ENCODE results near the gene GABRD.

The GABRD gene

GRCh38 chr1:2019172-2019543 lies at the start of gene GABRD:
Gene GABRD (plus strand): TSS chr1:2019345. CDS start chr1:2019424, 79 bp downstream.
- H3K9me3 ChIP-seq (ENCODE audit: control insufficient read depth in 2 of 2, low read length in 2 of 2) = no peaks in the 10 kb centered on the region
- no peaks in the 10 kb centered on the region for H3K36me3 ChIP-seq (ENCODE audit: control insufficient read depth in 2 of 2, insufficient read depth in 2 of 2, low read length in 2 of 2)
- H3K27ac ChIP-seq (ENCODE audit: low read depth in 2 of 2, low read length in 2 of 2) = no peak within 1 kb of the TSS
- H3K9ac ChIP-seq (ENCODE audit: low read depth in 1 of 2, low read length in 2 of 2) = no peak within 1 kb of the TSS
- peaks cover 0 to 3% of the 10 kb centered on the region in 2 donors for H3K4me1 ChIP-seq (ENCODE audit: control insufficient read depth in 2 of 2, insufficient read depth in 2 of 2, low read length in 2 of 2)
- H3K27me3 ChIP-seq (ENCODE audit: control insufficient read depth in 2 of 2, insufficient read depth in 2 of 2, low read length in 2 of 2) = peaks cover 31 to 40% of the 10 kb centered on the region in 2 donors
- no peak within 1 kb of the TSS for H3K4me3 ChIP-seq (ENCODE audit: low read length in 2 of 2)

GRCh38 chr1:1969505-1969900 lies 49.6 kb upstream of the GABRD start:
- Histone ChIP-seq H3K27ac (ENCODE audit: low read depth in 2 of 2, low read length in 2 of 2) (no peak overlapping the region), H3K27me3 (ENCODE audit: control insufficient read depth in 2 of 2, insufficient read depth in 2 of 2, low read length in 2 of 2) (peaks cover 0 to 9% of the 10 kb centered on the region in 2 donors), H3K4me3 (ENCODE audit: low read length in 2 of 2) (no peak overlapping the region), H3K9ac (ENCODE audit: low read depth in 1 of 2, low read length in 2 of 2) (no peak overlapping the region), H3K36me3 (ENCODE audit: control insufficient read depth in 2 of 2, insufficient read depth in 2 of 2, low read length in 2 of 2) (no peaks in the 10 kb centered on the region), H3K4me1 (ENCODE audit: control insufficient read depth in 2 of 2, insufficient read depth in 2 of 2, low read length in 2 of 2) (no peaks in the 10 kb centered on the region), H3K9me3 (ENCODE audit: control insufficient read depth in 2 of 2, low read length in 2 of 2) (no peaks in the 10 kb centered on the region)

DNA sequence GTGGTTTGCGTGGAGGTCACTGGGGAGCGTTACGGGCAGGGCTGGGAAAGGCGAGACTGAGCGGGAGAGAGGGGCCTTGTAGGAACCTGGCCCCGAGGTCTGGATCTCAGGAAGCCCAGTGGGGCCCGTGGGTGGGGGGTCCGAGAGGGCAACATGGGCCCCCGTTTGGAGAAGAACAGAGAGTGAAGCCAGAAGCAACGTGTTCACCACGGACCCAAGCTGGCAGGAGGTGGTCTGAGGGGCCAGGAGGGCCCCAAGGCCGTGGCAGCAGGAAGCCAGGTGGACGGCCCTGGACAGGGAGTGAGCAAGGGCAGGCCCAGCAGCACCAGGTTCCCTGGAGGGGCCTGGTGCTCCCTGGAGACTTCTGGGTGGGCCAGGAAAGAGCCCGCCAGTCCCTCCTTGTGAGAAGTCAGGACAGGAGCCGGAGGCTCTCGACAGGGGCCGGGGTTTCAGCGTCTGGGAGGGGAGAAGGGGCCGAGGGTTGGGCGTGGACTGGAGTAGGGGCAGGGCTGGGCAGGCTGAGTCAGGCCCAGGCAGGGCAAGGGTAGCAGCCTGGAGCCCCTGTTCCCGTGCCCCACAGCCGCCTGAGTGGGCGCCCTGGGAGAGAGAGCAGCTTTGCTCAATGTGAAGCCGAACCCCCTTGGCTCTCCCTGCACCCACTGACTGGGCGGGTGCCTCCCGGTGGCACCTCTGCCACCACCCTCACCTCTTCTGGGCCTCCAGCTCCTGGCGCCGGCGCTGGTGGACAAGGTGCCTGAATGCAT lies 49.0 kb upstream of the GABRD start:
- H3K36me3 ChIP-seq (ENCODE audit: control insufficient read depth in 2 of 2, insufficient read depth in 2 of 2, low read length in 2 of 2) = no peaks in the 10 kb centered on the region
- H3K27me3 ChIP-seq (ENCODE audit: control insufficient read depth in 2 of 2, insufficient read depth in 2 of 2, low read length in 2 of 2) = peaks cover 0 to 9% of the 10 kb centered on the region in 2 donors
- no peak overlapping the region for H3K4me3 ChIP-seq (ENCODE audit: low read length in 2 of 2)
- no peaks in the 10 kb centered on the region for H3K4me1 ChIP-seq (ENCODE audit: control insufficient read depth in 2 of 2, insufficient read depth in 2 of 2, low read length in 2 of 2)
- no peak overlapping the region for H3K9ac ChIP-seq (ENCODE audit: low read depth in 1 of 2, low read length in 2 of 2)
- no peak overlapping the region for H3K27ac ChIP-seq (ENCODE audit: low read depth in 2 of 2, low read length in 2 of 2)
- H3K9me3 ChIP-seq (ENCODE audit: control insufficient read depth in 2 of 2, low read length in 2 of 2) = no peaks in the 10 kb centered on the region

DNA sequence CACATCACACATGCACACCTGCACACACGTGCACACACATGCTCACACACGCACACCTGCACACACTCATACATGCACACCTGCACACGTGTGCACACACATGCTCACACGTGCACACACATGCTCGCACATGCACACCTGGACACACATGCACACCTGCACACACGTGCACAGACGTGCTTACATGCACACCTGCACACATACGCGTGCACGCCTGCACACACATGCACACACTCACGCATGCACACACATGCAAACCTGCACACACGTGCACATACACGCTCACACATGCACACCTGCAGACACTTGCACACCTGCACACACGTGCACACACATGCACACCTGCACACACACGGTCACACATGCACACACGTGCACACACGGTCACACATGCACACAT lies 48.1 kb upstream of the GABRD start:
- Histone ChIP-seq H3K27me3 (ENCODE audit: control insufficient read depth in 2 of 2, insufficient read depth in 2 of 2, low read length in 2 of 2) (peaks cover 0 to 5% of the 10 kb centered on the region in 2 donors), H3K9ac (ENCODE audit: low read depth in 1 of 2, low read length in 2 of 2) (no peak overlapping the region), H3K4me3 (ENCODE audit: low read length in 2 of 2) (no peak overlapping the region)

DNA sequence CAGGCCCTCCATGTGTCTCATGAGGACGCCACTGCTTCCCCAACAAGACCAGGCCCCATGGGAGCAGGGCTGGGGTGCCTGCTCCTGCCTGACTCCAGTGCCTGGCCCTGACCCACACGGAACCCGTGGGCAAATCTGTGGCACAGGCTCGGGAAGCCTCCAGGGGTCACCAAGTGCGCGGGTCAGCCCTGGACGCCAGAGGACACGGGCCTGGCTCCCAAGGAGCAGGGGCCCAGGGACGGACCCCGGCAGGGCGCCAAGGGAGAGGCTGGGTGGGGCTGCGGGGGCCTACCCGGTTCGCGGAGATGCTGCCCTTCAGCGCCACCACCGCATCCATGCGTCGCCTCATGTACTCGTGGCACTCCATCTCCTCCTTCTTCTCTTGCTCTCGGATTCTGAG lies 47.5 kb upstream of the GABRD start:
- Histone ChIP-seq H3K9ac (ENCODE audit: low read depth in 1 of 2, low read length in 2 of 2) (no peak overlapping the region), H3K9me3 (ENCODE audit: control insufficient read depth in 2 of 2, low read length in 2 of 2) (no peaks in the 10 kb centered on the region), H3K27ac (ENCODE audit: low read depth in 2 of 2, low read length in 2 of 2) (no peak overlapping the region), H3K27me3 (ENCODE audit: control insufficient read depth in 2 of 2, insufficient read depth in 2 of 2, low read length in 2 of 2) (peaks cover 0 to 5% of the 10 kb centered on the region in 2 donors), H3K36me3 (ENCODE audit: control insufficient read depth in 2 of 2, insufficient read depth in 2 of 2, low read length in 2 of 2) (no peaks in the 10 kb centered on the region), H3K4me1 (ENCODE audit: control insufficient read depth in 2 of 2, insufficient read depth in 2 of 2, low read length in 2 of 2) (no peaks in the 10 kb centered on the region), H3K4me3 (ENCODE audit: low read length in 2 of 2) (no peak overlapping the region)

More for the DNA sequence above, 48.1 kb upstream of the GABRD start:
- H3K36me3 ChIP-seq (ENCODE audit: control insufficient read depth in 2 of 2, insufficient read depth in 2 of 2, low read length in 2 of 2) = no peaks in the 10 kb centered on the region
- no peaks in the 10 kb centered on the region for H3K9me3 ChIP-seq (ENCODE audit: control insufficient read depth in 2 of 2, low read length in 2 of 2)
- no peak overlapping the region for H3K27ac ChIP-seq (ENCODE audit: low read depth in 2 of 2, low read length in 2 of 2)
- H3K4me1 ChIP-seq (ENCODE audit: control insufficient read depth in 2 of 2, insufficient read depth in 2 of 2, low read length in 2 of 2) = no peaks in the 10 kb centered on the region

DNA sequence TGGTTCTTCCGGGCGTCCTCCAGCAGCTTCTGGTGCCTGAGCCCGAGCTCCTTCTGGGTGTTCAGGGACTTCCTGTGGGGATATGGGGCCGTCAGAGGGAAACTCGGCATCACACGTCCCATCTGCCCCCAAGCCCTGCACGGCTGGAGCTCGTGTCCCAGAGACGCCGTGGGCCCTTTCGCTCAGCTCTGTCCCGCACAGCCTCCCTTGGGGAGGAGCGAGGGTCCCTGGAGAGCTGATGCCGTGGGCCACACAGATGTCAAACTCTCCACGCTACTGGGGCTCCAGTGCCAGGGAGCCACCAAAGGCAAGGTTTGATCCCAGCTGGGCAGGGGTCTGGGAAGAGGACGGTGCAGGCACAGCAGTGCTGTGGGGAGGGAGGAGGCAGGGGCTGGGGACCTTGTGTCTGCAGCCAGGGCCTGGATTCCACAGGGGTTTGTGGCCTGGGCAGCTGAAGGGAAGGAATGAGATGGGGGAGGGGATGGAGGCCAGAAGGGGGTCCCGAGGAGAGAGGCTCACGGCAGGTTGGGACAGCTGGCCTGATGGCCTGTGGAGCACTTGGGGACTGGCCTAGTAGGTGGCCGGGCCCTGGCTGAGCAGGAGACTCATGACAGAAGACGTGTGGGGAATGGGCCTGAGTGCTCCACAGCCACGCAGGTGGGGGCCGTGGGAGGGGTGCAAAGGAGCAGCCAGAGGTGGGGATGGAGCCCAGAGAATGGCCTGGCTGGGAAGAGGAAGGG lies 46.0 kb upstream of the GABRD start:
- no peaks in the 10 kb centered on the region for H3K9me3 ChIP-seq (ENCODE audit: control insufficient read depth in 2 of 2, low read length in 2 of 2)
- no peak overlapping the region for H3K4me3 ChIP-seq (ENCODE audit: low read length in 2 of 2)
- no peaks in the 10 kb centered on the region for H3K36me3 ChIP-seq (ENCODE audit: control insufficient read depth in 2 of 2, insufficient read depth in 2 of 2, low read length in 2 of 2)
- H3K27me3 ChIP-seq (ENCODE audit: control insufficient read depth in 2 of 2, insufficient read depth in 2 of 2, low read length in 2 of 2) = peaks cover 0 to under 1% of the 10 kb centered on the region in 2 donors
- no peaks in the 10 kb centered on the region for H3K4me1 ChIP-seq (ENCODE audit: control insufficient read depth in 2 of 2, insufficient read depth in 2 of 2, low read length in 2 of 2)
- H3K27ac ChIP-seq (ENCODE audit: low read depth in 2 of 2, low read length in 2 of 2) = no peak overlapping the region
- H3K9ac ChIP-seq (ENCODE audit: low read depth in 1 of 2, low read length in 2 of 2) = no peak overlapping the region

DNA sequence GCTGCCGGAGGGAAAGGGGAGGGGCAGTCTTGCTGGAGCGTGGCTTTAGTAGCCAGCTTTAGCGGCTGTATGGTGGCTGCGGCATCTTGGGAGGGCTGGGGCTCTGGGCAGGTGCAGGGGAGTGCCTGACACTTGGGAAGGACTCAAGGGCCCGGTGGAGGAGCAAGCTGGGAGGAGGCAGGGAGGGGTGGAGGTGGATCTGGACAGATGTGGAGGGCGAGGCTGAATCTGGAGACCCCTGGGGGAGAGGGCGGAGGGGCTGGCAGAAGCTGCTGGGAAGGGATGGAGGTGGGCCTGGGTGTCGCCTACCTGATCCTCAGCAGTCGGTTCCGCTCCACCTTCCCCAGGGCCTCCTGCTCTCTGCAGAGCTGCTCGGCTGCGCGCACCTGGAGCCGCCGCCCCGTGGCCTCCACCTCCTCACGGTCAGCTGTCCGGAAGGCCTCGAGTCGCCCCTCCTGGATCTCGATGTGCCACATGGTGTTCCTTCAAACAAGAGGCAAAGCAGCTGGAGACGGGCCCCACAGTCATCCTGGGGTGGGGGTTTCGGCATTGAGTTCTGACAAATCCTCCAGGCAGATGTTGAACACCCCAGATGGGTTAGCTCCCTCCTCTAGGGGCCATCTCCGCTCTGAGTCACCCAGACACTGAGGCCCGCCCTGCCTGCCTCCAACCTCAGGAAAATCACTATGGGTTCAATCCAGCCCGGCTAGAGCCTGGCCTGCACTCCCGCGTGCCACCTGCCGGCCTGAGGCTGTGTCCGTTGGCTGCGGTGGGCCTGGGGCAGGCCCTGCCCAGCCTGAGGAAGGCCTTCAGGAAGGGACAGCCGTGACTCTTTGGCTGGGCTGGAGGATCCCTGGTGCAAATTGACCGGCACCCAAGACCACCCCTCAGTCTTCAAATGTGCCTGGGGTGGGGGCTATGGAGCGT lies 45.2 kb upstream of the GABRD start:
- Histone ChIP-seq H3K9me3 (ENCODE audit: control insufficient read depth in 2 of 2, low read length in 2 of 2) (no peaks in the 10 kb centered on the region), H3K27ac (ENCODE audit: low read depth in 2 of 2, low read length in 2 of 2) (no peak overlapping the region), H3K4me1 (ENCODE audit: control insufficient read depth in 2 of 2, insufficient read depth in 2 of 2, low read length in 2 of 2) (no peaks in the 10 kb centered on the region), H3K36me3 (ENCODE audit: control insufficient read depth in 2 of 2, insufficient read depth in 2 of 2, low read length in 2 of 2) (no peaks in the 10 kb centered on the region), H3K9ac (ENCODE audit: low read depth in 1 of 2, low read length in 2 of 2) (no peak overlapping the region), H3K27me3 (ENCODE audit: control insufficient read depth in 2 of 2, insufficient read depth in 2 of 2, low read length in 2 of 2) (no peaks in the 10 kb centered on the region), H3K4me3 (ENCODE audit: low read length in 2 of 2) (no peak overlapping the region)

GRCh38 chr1:1974834-1975233 lies 44.3 kb upstream of the GABRD start:
- Histone ChIP-seq H3K36me3 (ENCODE audit: control insufficient read depth in 2 of 2, insufficient read depth in 2 of 2, low read length in 2 of 2) (no peaks in the 10 kb centered on the region), H3K27ac (ENCODE audit: low read depth in 2 of 2, low read length in 2 of 2) (no peak overlapping the region), H3K9me3 (ENCODE audit: control insufficient read depth in 2 of 2, low read length in 2 of 2) (no peaks in the 10 kb centered on the region), H3K4me1 (ENCODE audit: control insufficient read depth in 2 of 2, insufficient read depth in 2 of 2, low read length in 2 of 2) (no peaks in the 10 kb centered on the region), H3K27me3 (ENCODE audit: control insufficient read depth in 2 of 2, insufficient read depth in 2 of 2, low read length in 2 of 2) (no peaks in the 10 kb centered on the region), H3K9ac (ENCODE audit: low read depth in 1 of 2, low read length in 2 of 2) (no peak overlapping the region), H3K4me3 (ENCODE audit: low read length in 2 of 2) (no peak overlapping the region)

GRCh38 chr1:1975535-1975934 lies 43.6 kb upstream of the GABRD start:
- no peak overlapping the region for H3K9ac ChIP-seq (ENCODE audit: low read depth in 1 of 2, low read length in 2 of 2)
- H3K9me3 ChIP-seq (ENCODE audit: control insufficient read depth in 2 of 2, low read length in 2 of 2) = no peaks in the 10 kb centered on the region
- no peaks in the 10 kb centered on the region for H3K4me1 ChIP-seq (ENCODE audit: control insufficient read depth in 2 of 2, insufficient read depth in 2 of 2, low read length in 2 of 2)
- no peak overlapping the region for H3K27ac ChIP-seq (ENCODE audit: low read depth in 2 of 2, low read length in 2 of 2)
- H3K36me3 ChIP-seq (ENCODE audit: control insufficient read depth in 2 of 2, insufficient read depth in 2 of 2, low read length in 2 of 2) = no peaks in the 10 kb centered on the region
- no peak overlapping the region for H3K4me3 ChIP-seq (ENCODE audit: low read length in 2 of 2)
- no peaks in the 10 kb centered on the region for H3K27me3 ChIP-seq (ENCODE audit: control insufficient read depth in 2 of 2, insufficient read depth in 2 of 2, low read length in 2 of 2)

DNA sequence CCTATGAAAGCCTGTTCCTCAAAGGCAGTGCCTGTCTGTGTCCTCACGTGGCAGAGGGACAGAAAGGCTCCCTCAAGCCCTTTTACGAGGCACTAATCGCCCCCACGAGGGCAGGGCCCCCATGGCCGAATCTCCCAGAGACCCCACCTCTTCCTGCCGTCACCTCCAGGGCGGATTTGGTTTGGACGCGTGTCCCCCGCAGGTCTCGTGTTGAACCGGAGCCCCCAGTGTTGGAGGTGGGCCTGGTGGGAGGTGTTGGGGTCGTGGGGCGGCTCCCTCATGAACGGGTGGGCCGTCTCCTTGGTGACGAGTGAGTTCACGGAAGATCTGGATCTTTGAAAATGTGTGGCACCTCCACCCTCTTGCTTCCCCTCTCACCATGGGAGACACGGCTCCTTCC lies 43.1 kb upstream of the GABRD start:
- no peak overlapping the region for H3K4me3 ChIP-seq (ENCODE audit: low read length in 2 of 2)
- H3K9ac ChIP-seq (ENCODE audit: low read depth in 1 of 2, low read length in 2 of 2) = no peak overlapping the region
- H3K27ac ChIP-seq (ENCODE audit: low read depth in 2 of 2, low read length in 2 of 2) = no peak overlapping the region
- H3K4me1 ChIP-seq (ENCODE audit: control insufficient read depth in 2 of 2, insufficient read depth in 2 of 2, low read length in 2 of 2) = no peaks in the 10 kb centered on the region
- H3K9me3 ChIP-seq (ENCODE audit: control insufficient read depth in 2 of 2, low read length in 2 of 2) = no peaks in the 10 kb centered on the region
- no peaks in the 10 kb centered on the region for H3K36me3 ChIP-seq (ENCODE audit: control insufficient read depth in 2 of 2, insufficient read depth in 2 of 2, low read length in 2 of 2)
- no peaks in the 10 kb centered on the region for H3K27me3 ChIP-seq (ENCODE audit: control insufficient read depth in 2 of 2, insufficient read depth in 2 of 2, low read length in 2 of 2)

Measured in mucosa of rectum (tissue), 2 donors.